Testis (tissue), 3 donors: ENCODE data around the gene TENT4A. TPM values are rescaled to one million over a fixed set of nuclear protein-coding genes. Genes with fewer than 3 reads are reported as not detected.

Experiments used
- DNase-seq: peaks from one replicate; pipeline ENCODE4 v3.0.0-alpha.2; 2019
- H3K27ac ChIP-seq, 2 donors: fragments of 200-600 bp; sonication (generic); one replicate each; pipeline ENCODE4 v1.5.1; 2019
- H3K27me3 ChIP-seq: fragments of 200-600 bp; sonication (generic); one replicate; pipeline ENCODE4 v1.5.1; 2019
- H3K36me3 ChIP-seq: fragments of 200-600 bp; sonication (generic); one replicate; pipeline ENCODE4 v1.5.1; 2017; ENCODE audit warnings: low read depth; ENCODE audit errors: missing control alignments
- H3K4me1 ChIP-seq: fragments of 200-600 bp; sonication (generic); one replicate; pipeline ENCODE4 v1.5.1; 2019
- H3K4me3 ChIP-seq, 2 donors: fragments of 200-600 bp; sonication (generic); one replicate each; pipeline ENCODE4 v1.5.1; 2017 to 2019
- H3K9me3 ChIP-seq: fragments of 200-600 bp; sonication (generic); one replicate; pipeline ENCODE4 v1.5.1; 2017
- POLR2A ChIP-seq: fragments of 450-650 bp; IDR thresholded peaks from one replicate; pipeline ENCODE4 v1.6.1; 2017; ENCODE audit warnings: antibody characterized with exemption, mild to moderate bottlenecking, moderate library complexity
- WGBS, 2 donors: methylation state at CpG; one replicate each; pipeline ENCODE4 v1.1.5; 2018; 5-methylcytosine and 5-hydroxymethylcytosine counted together
- intact Hi-C: fragments of 100-400 bp; cut with DNase I; formaldehyde crosslinking; loops from one replicate; pipeline ENCODE4 v1.15.1; 2023; ENCODE audit warnings: low total_unique reads
- polyA plus RNA-seq: library from polyadenylated mRNA; stranded (reverse); fragments of 350-450 nt; fragmentation: Illumina TruSeq; extraction: RNeasy Lipid Tissue Mini Kit (QIAGEN cat#74804); gene quantifications from one replicate; pipeline ENCODE4 v1.2.3, GENCODE V29; 2014; ENCODE audit warnings: low read depth, low replicate concordance; ENCODE audit not compliant: insufficient read depth
- total RNA-seq, 2 donors: library from RNA; depleted of rRNA; stranded (reverse); fragments of >200 nt; gene quantifications; one replicate each; pipeline ENCODE4 v1.2.3, GENCODE V29; 2016
- TF ChIP-seq, protein P1 (sequence below), 3 experiments: fragments of 450-650 bp in 2 of 3; fragments of 200-600 bp in 1 of 3; sonication (generic) in 1 of 3; IDR thresholded peaks; one replicate each; pipeline ENCODE4 v1.5.1; 2016 to 2019; ENCODE audit warnings: antibody characterized with exemption in 3 of 3, mild to moderate bottlenecking in 2 of 3, moderate library complexity in 1 of 3

Gene TENT4A
- total and polyA plus RNA-seq, 3 donors from 2014 or later = 23.1 to 51.3 (median 46.2) TPM

- no peak for DNase-seq
- Histone ChIP-seq H3K36me3 (no peaks in the 10 kb centered on the region), H3K9me3 (no peaks in the 10 kb centered on the region), H3K4me1 (no peaks in the 10 kb centered on the region), H3K27me3 (no peaks in the 10 kb centered on the region), H3K4me3 (no peak overlapping the region), H3K27ac (no peak overlapping the region)
- no peak for TF ChIP-seq POLR2A
- TF ChIP-seq, protein P1, sequence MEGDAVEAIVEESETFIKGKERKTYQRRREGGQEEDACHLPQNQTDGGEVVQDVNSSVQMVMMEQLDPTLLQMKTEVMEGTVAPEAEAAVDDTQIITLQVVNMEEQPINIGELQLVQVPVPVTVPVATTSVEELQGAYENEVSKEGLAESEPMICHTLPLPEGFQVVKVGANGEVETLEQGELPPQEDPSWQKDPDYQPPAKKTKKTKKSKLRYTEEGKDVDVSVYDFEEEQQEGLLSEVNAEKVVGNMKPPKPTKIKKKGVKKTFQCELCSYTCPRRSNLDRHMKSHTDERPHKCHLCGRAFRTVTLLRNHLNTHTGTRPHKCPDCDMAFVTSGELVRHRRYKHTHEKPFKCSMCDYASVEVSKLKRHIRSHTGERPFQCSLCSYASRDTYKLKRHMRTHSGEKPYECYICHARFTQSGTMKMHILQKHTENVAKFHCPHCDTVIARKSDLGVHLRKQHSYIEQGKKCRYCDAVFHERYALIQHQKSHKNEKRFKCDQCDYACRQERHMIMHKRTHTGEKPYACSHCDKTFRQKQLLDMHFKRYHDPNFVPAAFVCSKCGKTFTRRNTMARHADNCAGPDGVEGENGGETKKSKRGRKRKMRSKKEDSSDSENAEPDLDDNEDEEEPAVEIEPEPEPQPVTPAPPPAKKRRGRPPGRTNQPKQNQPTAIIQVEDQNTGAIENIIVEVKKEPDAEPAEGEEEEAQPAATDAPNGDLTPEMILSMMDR (IDR thresholded peaks at IDR 0.05) = no peak
- 90 to 92% methylated on average over 5 of the region's 5 CpGs for WGBS, 2 donors
- intact Hi-C loops = no loop called here
Observed at GRCh38 chr5:6705959-6706358, 7.3 kb upstream of the TENT4A start.

DNA sequence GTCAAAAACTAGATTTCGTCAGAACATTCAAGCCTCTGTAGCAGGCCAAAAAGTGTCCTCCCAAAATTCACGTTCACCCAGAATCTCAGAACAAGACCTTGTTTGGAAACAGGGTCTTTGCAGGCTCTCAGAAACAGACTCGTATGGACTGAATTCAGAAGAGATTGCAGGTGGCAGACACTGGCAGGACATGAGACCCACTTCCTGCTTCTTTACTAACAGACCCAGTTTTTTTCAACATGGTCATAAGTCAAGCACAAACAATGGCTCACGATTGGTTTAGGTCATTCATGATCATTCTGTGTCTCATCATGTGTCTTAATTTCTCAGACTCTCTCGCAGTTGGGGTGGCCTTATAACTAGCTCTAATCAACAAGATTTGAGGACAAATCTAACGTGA is 5.4 kb upstream of the TENT4A start:
- 69 to 70% methylated on average over 6 of the region's 6 CpGs for WGBS, 2 donors
- Histone ChIP-seq H3K36me3 (no peaks in the 10 kb centered on the region), H3K27me3 (no peaks in the 10 kb centered on the region), H3K4me3 (no peak overlapping the region), H3K4me1 (peaks cover 6% of the 10 kb centered on the region), H3K27ac (no peak overlapping the region), H3K9me3 (no peaks in the 10 kb centered on the region)
- TF ChIP-seq POLR2A = no peak
- TF ChIP-seq, protein P1 (IDR thresholded peaks at IDR 0.05) = no peak
- intact Hi-C loops = no loop called here
- DNase-seq = no peak

DNA sequence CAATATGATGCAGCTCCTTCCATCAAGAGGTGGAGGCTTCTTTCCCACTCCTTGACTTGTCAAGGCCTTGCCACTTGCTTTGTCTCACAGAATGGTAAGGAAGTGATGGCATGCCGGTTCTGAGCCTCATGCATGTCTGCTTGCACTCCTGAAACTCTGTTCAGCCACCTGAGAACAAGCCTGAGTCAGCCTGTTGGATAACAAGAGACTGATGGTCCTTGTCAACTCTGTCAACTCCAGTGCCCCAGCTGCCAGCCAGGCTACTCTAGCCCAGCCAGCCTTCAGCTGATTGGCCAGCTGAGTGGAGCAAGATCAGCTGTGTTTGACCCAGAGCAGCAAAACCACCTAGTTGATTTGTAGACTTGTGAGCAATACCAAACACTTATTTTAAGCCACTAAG is 4.4 kb upstream of the TENT4A start:
- Histone ChIP-seq H3K27me3 (no peaks in the 10 kb centered on the region), H3K36me3 (no peaks in the 10 kb centered on the region), H3K27ac (no peak overlapping the region), H3K4me1 (peaks cover 6% of the 10 kb centered on the region), H3K4me3 (no peak overlapping the region), H3K9me3 (no peaks in the 10 kb centered on the region)
- no peak for DNase-seq
- intact Hi-C loops = no loop called here
- 82 to 90% methylated on average over 1 of the region's 1 CpG for WGBS, 2 donors
- TF ChIP-seq, protein P1 (IDR thresholded peaks at IDR 0.05) = no peak
- no peak for TF ChIP-seq POLR2A

- no peaks in the 10 kb centered on the region for H3K27me3 ChIP-seq
- peaks cover 10% of the 10 kb centered on the region for H3K4me1 ChIP-seq
- H3K9me3 ChIP-seq = no peaks in the 10 kb centered on the region
- no peaks in the 10 kb centered on the region for H3K36me3 ChIP-seq
- H3K4me3 ChIP-seq = no peak overlapping the region
- WGBS, 2 donors = 80 to 86% methylated on average over 5 of the region's 5 CpGs
- DNase-seq = no peak
- intact Hi-C loops = no loop called here
- H3K27ac ChIP-seq = no peak overlapping the region
- no peak for TF ChIP-seq POLR2A
- TF ChIP-seq, protein P1 (IDR thresholded peaks at IDR 0.05) = no peak
Observed at GRCh38 chr5:6710070-6710469, 3.2 kb upstream of the TENT4A start.

- 62 to 74% methylated on average over 13 of the region's 13 CpGs for WGBS, 2 donors
- intact Hi-C loops = no loop called here
- no peak for TF ChIP-seq POLR2A
- TF ChIP-seq, protein P1 (IDR thresholded peaks at IDR 0.05) = no peak
Observed at GRCh38 chr5:6710551-6711318, 2.5 kb upstream of the TENT4A start.

More at GRCh38 chr5:6710551-6711318, 2.5 kb upstream of the TENT4A start:
- Histone ChIP-seq H3K27me3 (no peaks in the 10 kb centered on the region), H3K36me3 (no peaks in the 10 kb centered on the region), H3K9me3 (no peaks in the 10 kb centered on the region), H3K4me1 (peaks cover 16% of the 10 kb centered on the region), H3K27ac (no peak overlapping the region), H3K4me3 (no peak overlapping the region)
- no peak for DNase-seq
